ENCODE results near the gene UPK2. TPM values are rescaled to one million over a fixed set of nuclear protein-coding genes. Genes with fewer than 3 reads are reported as not detected.

Gene UPK2
- total and polyA plus RNA-seq, 8 donors = 2.2 to 4.3 (median 3.5) TPM; not detected in 2

DNA sequence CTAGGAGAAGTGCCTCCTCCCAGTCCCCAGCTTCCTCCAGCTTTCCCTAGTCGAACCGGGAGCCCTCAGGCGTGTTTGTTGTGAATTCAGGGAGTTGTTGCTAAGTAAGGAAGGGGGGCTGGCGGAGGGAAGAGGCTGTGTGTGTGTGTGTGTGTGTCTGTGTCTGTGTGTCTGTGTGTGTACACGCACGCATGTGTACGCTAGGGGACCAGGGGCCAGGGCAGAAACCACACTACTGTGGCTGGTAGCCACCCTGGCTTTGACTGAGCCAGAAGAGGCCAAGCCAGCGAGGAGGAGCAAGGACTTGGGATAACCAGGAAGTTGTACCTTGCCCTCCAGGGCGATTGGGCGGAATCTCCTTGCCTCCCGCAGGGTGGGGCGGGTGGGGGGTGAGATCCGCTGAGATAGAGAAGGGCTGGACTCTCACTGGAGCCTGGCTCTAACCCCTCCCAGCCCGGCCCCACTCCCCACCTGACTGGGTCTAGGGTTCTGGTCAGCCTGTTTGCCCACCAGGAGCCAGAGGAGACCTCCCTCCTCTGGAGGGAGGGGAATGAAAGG, 37.9 kb upstream of the UPK2 start:
- peak overlapping the region; percentile 82 to 89 for H3K27ac ChIP-seq
- no peaks in the 10 kb centered on the region for H3K36me3 ChIP-seq
- intact Hi-C loops (cut with DNase I) = no loop called here
- peaks cover 92 to 98% of the 10 kb centered on the region in 2 donors for H3K4me1 ChIP-seq
- H3K27me3 ChIP-seq = no peaks in the 10 kb centered on the region
- no peaks in the 10 kb centered on the region for H3K9me3 ChIP-seq
- peak overlapping the region in 1 of 2 donors; percentile 17 for H3K4me3 ChIP-seq
- DNase-seq = peak; percentile 79 to 89 (median 80)
- no peak for TF ChIP-seq CTCF (IDR thresholded peaks at IDR 0.05)
- ATAC-seq = peak; percentile 11

DNA sequence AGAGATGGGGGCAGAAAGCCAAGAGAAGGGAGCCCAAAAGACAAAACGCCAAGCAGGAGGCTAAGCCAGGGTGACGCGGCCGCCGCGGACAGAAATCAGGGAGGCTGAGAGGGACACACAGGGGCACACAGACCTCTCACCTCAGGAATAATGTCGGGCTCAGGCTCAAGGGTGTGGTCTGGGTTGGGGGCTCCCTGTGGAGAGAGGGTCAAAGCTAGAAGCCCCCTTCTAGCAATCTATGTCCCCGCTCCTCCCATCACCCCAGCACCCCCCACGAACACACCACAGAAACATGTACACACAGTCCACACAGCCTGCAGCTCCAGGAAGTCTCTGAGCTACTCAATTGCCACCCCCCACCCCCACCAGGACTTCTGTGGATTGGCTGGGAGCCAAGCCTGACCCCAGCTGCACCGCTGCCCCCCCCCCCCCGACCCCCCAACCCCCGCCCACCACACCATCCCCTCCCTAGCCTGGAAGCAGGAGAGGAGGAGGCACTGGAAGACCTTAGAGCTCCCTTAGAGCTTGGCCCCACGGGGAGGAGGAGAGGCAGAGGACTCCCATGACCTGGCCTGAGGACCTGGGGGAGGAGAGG, 37.3 kb upstream of the UPK2 start:
- Histone ChIP-seq H3K27ac (peak overlapping the region; percentile 88 to 89), H3K9me3 (no peaks in the 10 kb centered on the region), H3K27me3 (no peaks in the 10 kb centered on the region), H3K4me3 (peak overlapping the region in 1 of 2 donors; percentile 90), H3K4me1 (peaks cover 86 to 98% of the 10 kb centered on the region in 2 donors), H3K36me3 (no peaks in the 10 kb centered on the region)
- TF ChIP-seq CTCF (IDR thresholded peaks at IDR 0.05) = no peak
- intact Hi-C loops (cut with DNase I) = no loop called here
- DNase-seq (no peak), ATAC-seq (no peak)

DNA sequence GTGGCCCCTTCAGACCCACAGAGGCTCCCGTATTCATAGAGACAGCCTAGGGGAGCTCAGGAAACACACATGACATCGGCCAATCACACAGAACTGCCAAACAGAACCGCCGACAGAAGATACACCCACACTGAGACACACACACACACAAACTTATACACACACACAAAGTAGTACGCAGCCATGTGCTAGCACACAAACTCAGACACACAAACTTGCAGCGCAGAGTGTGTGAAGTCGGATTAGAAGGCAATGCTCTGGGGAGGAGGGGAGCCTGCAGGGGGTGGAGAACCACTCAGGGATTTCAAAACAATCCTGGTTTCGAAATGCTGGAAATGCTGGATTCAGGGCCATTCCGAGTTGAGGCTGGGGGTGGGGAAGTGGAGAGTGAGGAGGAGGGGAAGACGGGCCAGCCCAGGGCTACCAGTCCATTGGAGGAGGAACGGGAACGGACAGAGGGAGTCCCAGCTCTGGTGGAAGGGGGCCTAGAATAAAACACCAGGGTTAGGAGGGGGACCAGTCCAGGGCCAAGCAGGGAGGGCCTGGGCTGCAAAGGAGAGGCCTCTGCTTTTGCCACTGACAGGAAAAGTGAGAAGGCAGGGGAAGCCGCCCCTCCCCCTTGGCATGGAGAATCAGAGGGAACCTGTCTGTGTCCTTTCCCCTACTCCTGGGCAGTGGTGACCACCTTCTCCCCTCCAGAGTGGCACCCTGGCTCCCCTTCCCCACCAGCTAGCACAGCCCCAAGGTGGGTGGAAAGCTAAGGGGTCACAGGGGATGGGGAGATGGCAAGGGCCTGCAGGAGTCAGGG, 34.8 kb upstream of the UPK2 start:
- no peaks in the 10 kb centered on the region for H3K9me3 ChIP-seq
- peak overlapping the region; percentile 90 to 94 for H3K4me3 ChIP-seq
- H3K36me3 ChIP-seq = no peaks in the 10 kb centered on the region
- no peaks in the 10 kb centered on the region for H3K27me3 ChIP-seq
- TF ChIP-seq CTCF (IDR thresholded peaks at IDR 0.05) = no peak
- DNase-seq (peak; percentile 73 to 94 (median 84)), ATAC-seq (peak; percentile 30)
- H3K4me1 ChIP-seq = peaks cover 62 to 90% of the 10 kb centered on the region in 2 donors
- intact Hi-C loops (cut with DNase I) = no loop called here
- H3K27ac ChIP-seq = peak overlapping the region; percentile 84 to 88

GRCh38 chr11:118921929-118922744, 34.0 kb upstream of the UPK2 start:
- H3K4me1 ChIP-seq = peaks cover 54 to 88% of the 10 kb centered on the region in 2 donors
- TF ChIP-seq CTCF (IDR thresholded peaks at IDR 0.05) = no peak
- peak in 2 of 4 donors; percentile 86 to 90 for DNase-seq

More at GRCh38 chr11:118921929-118922744, 34.0 kb upstream of the UPK2 start:
- peak overlapping the region; percentile 84 to 88 for H3K27ac ChIP-seq
- peak overlapping the region; percentile 90 to 94 for H3K4me3 ChIP-seq
- no peaks in the 10 kb centered on the region for H3K27me3 ChIP-seq
- intact Hi-C loops (cut with DNase I) = no loop called here
- peak; percentile 55 for ATAC-seq
- no peaks in the 10 kb centered on the region for H3K36me3 ChIP-seq
- no peaks in the 10 kb centered on the region for H3K9me3 ChIP-seq

All from left lung (tissue), 10 donors.